BLaER1 (cell line): Measurements from ENCODE around the gene TBL3.
A peak's percentile ranks its signal among the peaks of the same experiment; 100 is the strongest.

Experiments
- H3K27ac ChIP-seq: shearing (Covaris generic); formaldehyde crosslinking; 2 replicates; pipeline ENCODE4 v1.8.1; 2022
- H3K27me3 ChIP-seq: shearing (Covaris generic); formaldehyde crosslinking; 2 replicates; pipeline ENCODE4 v1.8.1; 2022
- H3K36me3 ChIP-seq: shearing (Covaris generic); formaldehyde crosslinking; 2 replicates; pipeline ENCODE4 v1.8.1; 2022
- H3K4me1 ChIP-seq: shearing (Covaris generic); formaldehyde crosslinking; 2 replicates; pipeline ENCODE4 v1.8.1; 2022
- H3K4me2 ChIP-seq: shearing (Covaris generic); formaldehyde crosslinking; 2 replicates; pipeline ENCODE4 v1.8.1; 2022
- H3K4me3 ChIP-seq: shearing (Covaris generic); formaldehyde crosslinking; 2 replicates; pipeline ENCODE4 v1.8.1; 2022
- H3K9ac ChIP-seq: shearing (Covaris generic); formaldehyde crosslinking; 2 replicates; pipeline ENCODE4 v1.8.1; 2022
- H3K9me3 ChIP-seq: shearing (Covaris generic); formaldehyde crosslinking; 2 replicates; pipeline ENCODE4 v1.8.1; 2022
- H4K20me1 ChIP-seq: shearing (Covaris generic); formaldehyde crosslinking; 2 replicates; pipeline ENCODE4 v1.8.1; 2022
- Cebpa-rat ChIP-seq: shearing (Covaris generic); IDR thresholded peaks from 2 replicates; pipeline ENCODE4 v1.8.1; 2022

Gene TBL3

GRCh38 chr16:1998852-1999801 is 27.3 kb downstream of the TBL3 start:
- H3K9ac ChIP-seq = no peak overlapping the region
- peaks cover 86% of the 10 kb centered on the region for H3K36me3 ChIP-seq
- no peak overlapping the region for H3K27ac ChIP-seq
- no peak overlapping the region for H3K4me2 ChIP-seq
- H3K4me1 ChIP-seq = peaks cover 14% of the 10 kb centered on the region
- no peaks in the 10 kb centered on the region for H3K27me3 ChIP-seq
- no peaks in the 10 kb centered on the region for H3K9me3 ChIP-seq
- H3K4me3 ChIP-seq = no peak overlapping the region
- no peak for TF ChIP-seq Cebpa-rat
- peaks cover 61% of the 10 kb centered on the region for H4K20me1 ChIP-seq

- H3K9ac ChIP-seq = no peak overlapping the region
- TF ChIP-seq Cebpa-rat = no peak
- H3K9me3 ChIP-seq = no peaks in the 10 kb centered on the region
- peaks cover 70% of the 10 kb centered on the region for H4K20me1 ChIP-seq
- H3K36me3 ChIP-seq = peaks cover 94% of the 10 kb centered on the region
- H3K4me3 ChIP-seq = no peak overlapping the region
- H3K27me3 ChIP-seq = no peaks in the 10 kb centered on the region
- H3K4me2 ChIP-seq = no peak overlapping the region
- H3K27ac ChIP-seq = no peak overlapping the region
- peaks cover 18% of the 10 kb centered on the region for H3K4me1 ChIP-seq
Measured at GRCh38 chr16:1999866-2000514, 28.1 kb downstream of the TBL3 start.

GRCh38 chr16:2001035-2001434 is 29.2 kb downstream of the TBL3 start:
- Histone ChIP-seq H3K9me3 (no peaks in the 10 kb centered on the region), H3K36me3 (peaks cover 85% of the 10 kb centered on the region), H3K27ac (no peak overlapping the region), H3K27me3 (no peaks in the 10 kb centered on the region), H4K20me1 (peaks cover 80% of the 10 kb centered on the region), H3K9ac (no peak overlapping the region), H3K4me2 (no peak overlapping the region), H3K4me1 (peaks cover 29% of the 10 kb centered on the region), H3K4me3 (no peak overlapping the region)
- TF ChIP-seq Cebpa-rat = no peak

- H3K4me1 ChIP-seq = peaks cover 35% of the 10 kb centered on the region
- H3K4me3 ChIP-seq = no peak overlapping the region
- no peaks in the 10 kb centered on the region for H3K27me3 ChIP-seq
- H3K4me2 ChIP-seq = no peak overlapping the region
- H3K36me3 ChIP-seq = peaks cover 78% of the 10 kb centered on the region
- no peak overlapping the region for H3K27ac ChIP-seq
- no peaks in the 10 kb centered on the region for H3K9me3 ChIP-seq
- no peak overlapping the region for H3K9ac ChIP-seq
- TF ChIP-seq Cebpa-rat = no peak
- H4K20me1 ChIP-seq = peaks cover 87% of the 10 kb centered on the region
Measured at GRCh38 chr16:2001456-2002355, 29.9 kb downstream of the TBL3 start.

- Histone ChIP-seq H3K4me2 (no peak overlapping the region), H4K20me1 (peaks cover 91% of the 10 kb centered on the region), H3K9me3 (no peaks in the 10 kb centered on the region), H3K27ac (no peak overlapping the region), H3K4me1 (peaks cover 44% of the 10 kb centered on the region), H3K9ac (no peak overlapping the region), H3K4me3 (no peak overlapping the region), H3K27me3 (no peaks in the 10 kb centered on the region), H3K36me3 (peaks cover 74% of the 10 kb centered on the region)
- TF ChIP-seq Cebpa-rat = no peak
Measured at GRCh38 chr16:2002406-2003230, 30.8 kb downstream of the TBL3 start.

- no peak overlapping the region for H3K4me3 ChIP-seq
- peaks cover 52% of the 10 kb centered on the region for H3K4me1 ChIP-seq
Measured at GRCh38 chr16:2003231-2003826, 31.5 kb downstream of the TBL3 start.

GRCh38 chr16:2003827-2004641 is 32.2 kb downstream of the TBL3 start:
- Histone ChIP-seq H3K9ac (peak overlapping the region; percentile 65), H3K4me3 (no peak overlapping the region), H3K36me3 (peaks cover 64% of the 10 kb centered on the region), H3K4me2 (peak overlapping the region; percentile 97), H3K27me3 (no peaks in the 10 kb centered on the region), H4K20me1 (peaks cover 98% of the 10 kb centered on the region), H3K4me1 (peaks cover 55% of the 10 kb centered on the region), H3K9me3 (no peaks in the 10 kb centered on the region), H3K27ac (0 out of 2 replicates have a peak overlapping the region, but pooled peaks have one; percentile 71)
- TF ChIP-seq Cebpa-rat = no peak

More at GRCh38 chr16:2003231-2003826, 31.5 kb downstream of the TBL3 start:
- Histone ChIP-seq H4K20me1 (peaks cover 92% of the 10 kb centered on the region), H3K9me3 (no peaks in the 10 kb centered on the region), H3K36me3 (peaks cover 72% of the 10 kb centered on the region), H3K9ac (no peak overlapping the region), H3K27ac (no peak overlapping the region), H3K4me2 (peak overlapping the region; percentile 97; the same call in 1 of the 2 replicates), H3K27me3 (no peaks in the 10 kb centered on the region)
- no peak for TF ChIP-seq Cebpa-rat
